GM18861 (cell line): Measurements from ENCODE around the gene NENF.
"Not testable (repeated sequence)": the region's sequence is repeated elsewhere in the genome, so short reads cannot be mapped to it uniquely, and the experiment has no call there.

Experiments
- ATAC-seq: cut with Tn5 transposase; IDR thresholded peaks from one replicate; pipeline ENCODE4 v1.9.1; 2021; ENCODE audit not compliant: unreplicated experiment

NENF gene

GRCh38 chr1:212432661-212433576, at the start of gene NENF:
TSS of gene NENF (plus strand) at chr1:212432920. CDS start at chr1:212432944, 24 bp downstream.
- peak; percentile 93 for ATAC-seq

- ATAC-seq, result no peak
Observed at GRCh38 chr1:212386029-212386428, 46.7 kb upstream of the NENF start.

- no peak for ATAC-seq
Observed at GRCh38 chr1:212388985-212389716, 43.6 kb upstream of the NENF start.

GRCh38 chr1:212395678-212396437, 36.9 kb upstream of the NENF start:
- not testable (repeated sequence) for ATAC-seq

GRCh38 chr1:212396638-212397037, 36.1 kb upstream of the NENF start:
- ATAC-seq, result no peak

GRCh38 chr1:212397171-212397570, 35.5 kb upstream of the NENF start:
- ATAC-seq, result no peak

GRCh38 chr1:212401042-212401441, 31.7 kb upstream of the NENF start:
- no peak for ATAC-seq

- ATAC-seq, result no peak
Observed at GRCh38 chr1:212401838-212402582, 30.7 kb upstream of the NENF start.

- no peak for ATAC-seq
Observed at GRCh38 chr1:212402666-212403321, 29.9 kb upstream of the NENF start.

- no peak for ATAC-seq
Observed at GRCh38 chr1:212410231-212410820, 22.4 kb upstream of the NENF start.

- no peak for ATAC-seq
Observed at GRCh38 chr1:212412374-212412773, 20.3 kb upstream of the NENF start.

GRCh38 chr1:212413902-212414327, 18.8 kb upstream of the NENF start:
- ATAC-seq, result no peak

GRCh38 chr1:212414328-212415106, 18.2 kb upstream of the NENF start, which contains the start of gene PACC1:
TSS of gene PACC1 (minus strand) at chr1:212414886. CDS start at chr1:212414757, 129 bp downstream.
- peak; percentile 98 for ATAC-seq

- no peak for ATAC-seq
Observed at GRCh38 chr1:212415107-212415841, 17.4 kb upstream of the NENF start.

GRCh38 chr1:212421165-212421564, 11.6 kb upstream of the NENF start:
- no peak for ATAC-seq

- ATAC-seq, result no peak
Observed at GRCh38 chr1:212423879-212424278, 8.8 kb upstream of the NENF start.

GRCh38 chr1:212428496-212428895, 4.2 kb upstream of the NENF start:
- no peak for ATAC-seq

- no peak for ATAC-seq
Observed at GRCh38 chr1:212430416-212430815, 2.3 kb upstream of the NENF start.
